G401 (cell line): ENCODE results near the gene POLN. TPM values are rescaled to one million over a fixed set of nuclear protein-coding genes. Genes with fewer than 3 reads are reported as not detected.
A peak's percentile ranks its signal among the peaks of the same experiment; 100 is the strongest.

Experiments used
- DNase-seq: peaks from one replicate; pipeline ENCODE4 v3.0.0-alpha.2; 2015; ENCODE audit warnings: low spot score
- in situ Hi-C: cut with HindIII; loops from 2 replicates; pipeline ENCODE4 v1.10.0; 2016; ENCODE audit warnings: low sequenced_read_pairs, mixed read lengths
- total RNA-seq: library from RNA; depleted of rRNA; stranded (reverse); fragments of >200 nt; shearing (Covaris generic); gene quantifications from 2 replicates; pipeline ENCODE4 v1.2.3, GENCODE V29; 2014

The POLN gene
- total RNA-seq, 1 experiment from 2014 or later: 0.17 TPM

- in situ Hi-C loops: no loop called here
- DNase-seq: no peak
These were observed 161.3 kb downstream of the POLN start for GRCh38 chr4:2080429-2081300.

DNA sequence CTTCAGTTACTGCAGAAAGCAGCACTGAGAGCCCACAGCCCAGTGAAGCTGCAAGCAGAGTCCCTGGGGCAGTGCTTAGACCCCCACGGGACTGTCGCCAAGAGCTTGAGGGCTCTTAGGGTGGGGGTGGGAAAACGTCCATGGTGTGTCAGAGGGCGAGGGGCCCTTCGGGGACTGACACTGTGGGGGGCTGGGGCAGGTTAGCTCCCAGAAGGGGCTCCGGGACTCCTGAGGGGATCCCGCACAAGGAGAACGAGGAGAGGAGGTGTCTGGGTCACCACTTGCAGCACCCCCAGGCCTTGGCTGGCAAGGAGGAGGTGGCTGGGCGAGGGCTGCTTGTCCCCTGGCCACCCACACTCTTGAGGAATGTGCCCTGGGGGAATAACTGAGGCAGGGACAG is 162.0 kb downstream of the POLN start:
- no peak for DNase-seq
- in situ Hi-C loops: no loop called here

DNA sequence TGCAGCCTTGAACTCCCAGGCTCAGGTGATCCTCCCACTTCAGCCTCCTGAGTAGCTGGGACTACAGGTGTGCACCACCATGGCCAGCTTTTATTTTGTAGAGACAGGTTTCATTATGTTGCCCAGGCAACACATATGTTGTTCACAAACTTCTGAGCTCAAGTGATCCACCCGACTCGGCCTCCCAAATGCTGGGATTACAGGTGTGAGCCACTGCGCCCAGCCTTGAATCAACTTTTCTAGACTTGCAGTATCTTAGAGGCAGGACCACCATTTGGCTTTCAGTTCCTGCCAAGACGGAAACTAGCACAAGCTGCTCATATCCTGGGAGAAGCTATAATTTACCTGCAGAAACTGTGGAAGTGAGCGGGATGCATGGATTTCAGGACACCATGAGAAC is 162.9 kb downstream of the POLN start:
- in situ Hi-C loops: no loop called here
- DNase-seq: no peak

DNA sequence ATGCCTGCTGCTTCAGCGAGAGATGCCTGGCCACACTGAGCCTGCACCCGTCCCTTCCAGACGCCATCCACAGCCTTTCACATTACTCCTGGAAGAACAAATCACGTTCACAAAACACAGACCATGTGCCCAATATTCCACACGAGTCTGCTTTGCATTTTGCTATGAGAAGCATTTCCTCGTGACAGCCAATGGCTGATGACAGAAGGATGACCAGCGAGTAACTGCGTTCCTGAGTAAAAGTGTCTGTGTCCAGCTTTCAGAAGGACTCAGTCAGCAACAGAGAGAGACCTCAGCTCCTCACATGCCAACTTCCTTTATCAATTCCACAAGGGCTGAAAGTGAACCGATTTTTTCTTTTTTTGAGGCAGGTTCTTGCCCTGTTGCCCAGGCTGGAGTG is 163.3 kb downstream of the POLN start:
- in situ Hi-C loops: no loop called here
- DNase-seq: no peak

DNA sequence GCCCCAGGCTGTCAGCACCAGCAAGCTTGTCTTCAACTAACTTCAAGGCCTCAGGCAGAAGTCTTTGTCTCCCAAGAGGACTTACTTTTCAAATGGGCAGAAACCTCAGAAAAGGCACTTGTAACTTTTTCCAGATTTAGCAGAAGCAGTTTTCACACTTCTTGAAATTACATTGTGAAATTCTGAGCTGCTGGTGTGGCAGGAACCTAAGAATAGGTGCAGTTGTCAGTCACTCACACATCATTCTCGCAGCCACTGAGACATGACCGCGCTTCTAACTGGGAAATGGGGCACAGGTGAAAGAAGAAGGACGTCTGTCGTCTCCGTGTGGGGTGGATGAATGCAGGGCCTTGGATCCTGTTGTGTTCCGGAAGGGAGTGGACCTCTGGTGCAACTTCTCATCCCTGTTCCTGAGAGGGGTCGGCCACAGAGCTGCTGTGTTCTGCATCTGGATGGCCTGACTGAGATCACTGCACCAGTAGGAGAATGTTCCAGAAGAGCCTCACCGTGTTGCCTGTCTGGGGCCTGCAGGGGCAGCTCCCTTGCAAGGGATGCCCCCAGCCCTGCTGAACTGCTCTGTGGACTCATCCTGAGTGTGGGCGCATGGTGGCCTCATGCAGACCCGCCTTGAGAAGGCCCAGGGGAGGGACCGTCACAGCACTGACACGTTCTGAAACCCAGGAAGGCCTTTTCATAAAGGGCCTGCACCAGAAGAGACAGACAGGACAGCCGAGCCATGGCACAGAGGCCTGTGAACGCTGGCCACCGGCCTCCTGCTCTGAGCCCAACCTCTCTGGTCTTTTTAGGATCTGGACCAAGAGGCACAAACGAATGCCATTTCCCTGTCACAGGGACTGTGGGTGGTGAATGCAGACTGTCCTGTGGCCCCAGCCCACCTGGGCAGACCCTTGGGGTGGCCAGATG is 164.1 kb downstream of the POLN start:
- in situ Hi-C loops: no loop called here
- no peak for DNase-seq

GRCh38 chr4:2076908-2077536 is 164.9 kb downstream of the POLN start:
- no peak for DNase-seq
- in situ Hi-C loops: no loop called here

- in situ Hi-C loops: no loop called here
These were observed 165.7 kb downstream of the POLN start for GRCh38 chr4:2075987-2076907.

GRCh38 chr4:2075171-2075986 is 166.5 kb downstream of the POLN start:
- no peak for DNase-seq

More at GRCh38 chr4:2075987-2076907, 165.7 kb downstream of the POLN start:
- no peak for DNase-seq

GRCh38 chr4:2074588-2074987 is 167.3 kb downstream of the POLN start:
- no peak for DNase-seq
- in situ Hi-C loops: no loop called here

More at GRCh38 chr4:2075171-2075986, 166.5 kb downstream of the POLN start:
- in situ Hi-C loops: no loop called here

DNA sequence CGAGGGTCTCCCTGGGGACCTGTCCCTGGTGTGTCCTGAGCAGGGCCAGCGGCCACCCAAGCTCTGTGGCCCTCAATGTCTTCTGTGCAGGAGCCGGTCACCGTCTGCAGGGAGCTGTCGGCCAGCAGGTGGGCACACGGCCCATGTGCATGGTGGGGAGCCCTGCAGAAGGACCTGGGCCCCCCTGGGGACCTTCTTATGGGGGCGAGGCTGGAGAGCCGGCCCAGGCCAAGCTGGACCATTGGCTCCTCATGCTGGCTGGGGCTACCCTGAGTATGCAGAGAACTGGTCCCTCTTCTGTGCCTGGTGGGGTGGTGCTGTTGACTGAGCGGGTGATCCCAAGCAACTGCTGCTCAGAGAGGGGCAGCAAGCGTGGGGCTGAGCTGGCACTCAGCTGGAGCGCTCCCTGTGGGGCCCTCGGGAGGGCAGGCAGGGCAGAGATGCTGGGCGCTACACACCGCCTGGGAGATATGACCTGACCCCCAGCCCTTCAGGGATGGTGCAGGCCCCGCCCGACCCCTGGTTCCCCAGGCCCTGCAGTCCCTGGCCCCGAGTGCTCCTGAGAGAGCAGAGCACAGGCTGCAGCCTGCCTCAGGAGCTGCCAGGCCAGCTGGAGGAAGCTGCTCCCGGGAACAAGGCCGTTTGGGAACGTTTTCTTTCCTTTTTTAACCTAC is 168.0 kb downstream of the POLN start:
- in situ Hi-C loops: no loop called here
- DNase-seq: no peak

GRCh38 chr4:2072971-2073807 is 168.7 kb downstream of the POLN start:
- in situ Hi-C loops: no loop called here
- DNase-seq: no peak

- DNase-seq: peak; percentile 23
- in situ Hi-C loops: no loop called here
These were observed 169.7 kb downstream of the POLN start for GRCh38 chr4:2071912-2072867.

DNA sequence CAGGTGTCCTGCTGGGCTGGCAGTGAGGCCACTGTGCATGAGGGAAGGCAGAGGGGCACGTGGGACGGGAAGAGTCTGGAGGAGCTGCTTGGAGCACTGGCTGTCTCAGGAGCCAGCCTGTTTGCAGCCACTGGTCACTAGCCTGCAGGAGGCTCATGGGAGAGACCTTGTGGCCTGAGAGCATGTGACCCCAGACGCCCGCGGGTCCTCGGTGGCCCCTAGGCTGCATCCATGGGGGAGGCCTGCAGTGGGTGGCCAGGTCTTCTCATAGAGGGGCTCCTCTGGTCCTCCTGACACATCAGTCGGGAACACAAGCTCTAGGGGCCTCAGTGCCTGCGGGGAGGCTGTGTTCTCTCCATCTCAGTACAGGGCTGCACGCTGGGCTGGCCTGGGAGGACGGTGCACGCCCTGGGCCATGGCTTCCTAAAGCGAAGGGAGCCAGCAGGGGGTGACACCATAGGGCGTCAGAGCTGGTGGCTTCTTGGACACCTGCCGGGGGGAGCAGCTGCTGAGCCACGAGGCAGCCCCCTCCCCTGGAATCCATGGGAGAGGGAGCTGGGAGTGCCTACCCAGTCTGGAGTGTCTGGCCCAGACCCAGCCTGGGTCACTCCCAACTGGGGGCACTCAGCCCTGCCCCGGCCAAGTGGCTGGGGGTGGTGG is 170.5 kb downstream of the POLN start:
- peak; percentile 24 for DNase-seq
- in situ Hi-C loops: no loop called here

DNA sequence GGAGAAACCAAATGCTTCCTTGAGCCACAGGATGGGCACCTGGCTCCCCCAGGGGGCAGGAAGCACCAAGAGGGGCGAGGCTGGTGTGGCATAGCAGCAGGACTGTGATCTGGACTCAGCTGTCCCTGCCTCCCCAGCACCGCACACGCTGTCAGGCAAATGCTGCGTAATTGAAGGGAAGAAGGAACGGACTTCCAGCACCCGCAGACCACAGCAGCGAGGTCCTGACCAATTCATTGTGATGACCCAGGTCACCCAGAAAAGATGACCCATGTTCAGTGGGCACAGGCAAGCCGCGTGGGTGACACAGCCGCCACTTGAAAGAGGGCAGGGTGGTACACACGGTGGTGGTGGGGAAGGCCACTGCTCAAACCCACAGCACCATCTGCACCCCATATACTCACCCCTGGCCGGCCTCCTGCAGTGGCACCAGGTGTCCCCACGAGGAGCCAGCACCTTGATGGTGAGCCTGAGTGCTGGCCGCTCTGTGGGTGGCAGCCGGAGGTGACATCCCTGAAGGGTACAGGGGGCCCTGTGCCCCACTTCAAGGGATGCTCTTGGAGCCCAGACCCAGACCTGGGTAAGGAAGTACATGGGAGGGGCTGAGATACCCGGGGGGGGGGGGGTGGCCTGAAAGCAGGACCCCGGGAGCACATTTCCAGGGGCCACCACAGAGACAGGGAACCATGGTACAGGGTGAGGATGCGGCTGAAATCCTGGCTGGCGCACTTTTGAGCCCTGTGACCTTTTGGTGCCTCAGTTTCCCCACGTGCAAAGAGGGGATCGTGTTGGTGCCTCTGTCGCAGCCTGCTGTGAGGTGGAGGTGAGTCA is 171.3 kb downstream of the POLN start:
- DNase-seq: no peak
- in situ Hi-C loops: no loop called here
